HepG2 (cell line): ENCODE data around the gene PSENEN. TPM values are rescaled to one million over a fixed set of nuclear protein-coding genes. Genes with fewer than 3 reads are reported as not detected.
A peak's percentile ranks its signal among the peaks of the same experiment; 100 is the strongest.

Experiments used
- ARNT ChIP-seq: fragments of 450-650 bp; IDR thresholded peaks from 2 replicates; pipeline ENCODE4 v1.6.1; 2017
- ARNTL ChIP-seq: sonication (generic); formaldehyde crosslinking; IDR thresholded peaks from 2 replicates; pipeline ENCODE4 v1.4.0; 2020; ENCODE audit warnings: mild to moderate bottlenecking, missing genetic modification reagents
- ATF7 ChIP-seq, 2 experiments: fragments of 450-650 bp in 1 of 2; sonication (generic) in 1 of 2; formaldehyde crosslinking in 1 of 2; IDR thresholded peaks; 2 replicates each; pipeline versions ENCODE4 v1.4.0 to v1.6.1; 2016 to 2020; ENCODE audit warnings: antibody characterized with exemption in 1 of 2, mild to moderate bottlenecking in 1 of 2, missing genetic modification reagents in 1 of 2
- MED8 ChIP-seq: sonication (generic); formaldehyde crosslinking; IDR thresholded peaks from 2 replicates; pipeline ENCODE4 v1.8.1; 2023; ENCODE audit warnings: mild to moderate bottlenecking, missing genetic modification reagents; ENCODE audit not compliant: insufficient replicate concordance
- NAIF1 ChIP-seq: sonication (generic); formaldehyde crosslinking; IDR thresholded peaks from 2 replicates; pipeline ENCODE4 v1.5.0; 2020; ENCODE audit warnings: mild to moderate bottlenecking, missing genetic modification reagents, borderline replicate concordance
- NFIB ChIP-seq: sonication (generic); formaldehyde crosslinking; IDR thresholded peaks from 2 replicates; pipeline ENCODE4 v1.9.0; 2021; ENCODE audit warnings: missing genetic modification reagents, mild to moderate bottlenecking, borderline replicate concordance
- RAD21 ChIP-seq: fragments of 450-650 bp; formaldehyde crosslinking; IDR thresholded peaks from 2 replicates; pipeline ENCODE4 v1.5.0; 2020; ENCODE audit warnings: mild to moderate bottlenecking
- RCOR2 ChIP-seq: IDR thresholded peaks from 2 replicates; pipeline ENCODE4 v1.6.1; 2016; ENCODE audit warnings: missing biosample characterization, missing genetic modification reagents
- SATB2 ChIP-seq: sonication (generic); formaldehyde crosslinking; IDR thresholded peaks from 2 replicates; pipeline ENCODE4 v1.5.0; 2020; ENCODE audit warnings: missing genetic modification reagents
- ZEB1 ChIP-seq: IDR thresholded peaks from 2 replicates; pipeline ENCODE4 v1.6.1; 2012; ENCODE audit warnings: mild to moderate bottlenecking, low read depth, inconsistent platforms; ENCODE audit not compliant: insufficient replicate concordance
- ZMYM4 ChIP-seq: sonication (generic); formaldehyde crosslinking; IDR thresholded peaks from 2 replicates; pipeline ENCODE4 v1.8.1; 2023; ENCODE audit warnings: mild to moderate bottlenecking, missing genetic modification reagents
- ZNF451 ChIP-seq: sonication (generic); formaldehyde crosslinking; IDR thresholded peaks from 2 replicates; pipeline ENCODE4 v1.5.0; 2020; ENCODE audit warnings: mild to moderate bottlenecking, missing genetic modification reagents
- ZNF768 ChIP-seq: sonication (generic); formaldehyde crosslinking; IDR thresholded peaks from 2 replicates; pipeline ENCODE4 v1.4.0; 2020; ENCODE audit warnings: missing genetic modification reagents
- ZNF777 ChIP-seq: sonication (generic); formaldehyde crosslinking; IDR thresholded peaks from 2 replicates; pipeline ENCODE4 v1.4.0; 2020; ENCODE audit warnings: missing genetic modification reagents
- polyA plus RNA-seq, 8 experiments: library from polyadenylated mRNA; depleted of rRNA in 3 of 8; stranded (reverse) in 7 of 8; unstranded in 1 of 8; fragments of >200 nt; fragmentation: Illumina TruSeq in 4 of 8; extraction: Trizol in 4 of 8; gene quantifications; 2 replicates each; pipeline versions ENCODE4 v1.2.1 to v1.2.3, GENCODE V29; 2011 to 2016; ENCODE audit warnings: low read depth in 4 of 8, missing spikeins in 1 of 8, mixed read lengths in 1 of 8; ENCODE audit not compliant: insufficient read depth in 1 of 8
- total RNA-seq, 5 experiments: library from RNA; depleted of rRNA; stranded (reverse); fragments of >200 nt; fragmentation: Illumina TruSeq; extraction: Trizol; gene quantifications; 2 replicates each; pipeline ENCODE4 v1.2.3, GENCODE V29; 2016; ENCODE audit warnings: low read depth in 1 of 5
- TF ChIP-seq, protein P1 (sequence below): sonication (generic); formaldehyde crosslinking; IDR thresholded peaks from 2 replicates; pipeline ENCODE4 v1.4.0; 2020; ENCODE audit warnings: missing genetic modification reagents, borderline replicate concordance
- TF ChIP-seq, protein P2 (sequence below): IDR thresholded peaks from 2 replicates; pipeline ENCODE4 v1.6.1; 2016; ENCODE audit warnings: control low read depth
- TF ChIP-seq, protein P3 (sequence below): sonication (generic); formaldehyde crosslinking; IDR thresholded peaks from 2 replicates; pipeline ENCODE4 v1.5.0; 2020; ENCODE audit warnings: mild to moderate bottlenecking, missing genetic modification reagents
- TF ChIP-seq, protein P4 (sequence below): sonication (generic); formaldehyde crosslinking; IDR thresholded peaks from 2 replicates; pipeline ENCODE4 v1.4.0; 2020; ENCODE audit warnings: low read depth, missing genetic modification reagents

PSENEN gene
- total and polyA plus RNA-seq, 2 of the 13 experiments (the other 11 are each of a cell fraction or from before 2014, with no cell fraction given), result 16.9 to 34.2 TPM

GRCh38 chr19:35744430-35745327, 772 bp upstream of the PSENEN start (continued):
- TF ChIP-seq ZMYM4 (CRISPR knock-in tag) (no peak; the same call in 1 of the 2 replicates), ZNF768 (CRISPR knock-in tag) (0 out of 2 replicates have a peak, but pooled peaks have one; percentile 36), NFIB (CRISPR knock-in tag) (no peak), ZNF777 (CRISPR knock-in tag) (no peak), ARNT (no peak), RAD21 (peak; percentile 40; the same call in 1 of the 2 replicates), ZEB1 (no peak), ATF7 (IDR thresholded peaks at IDR 0.05) (no peak), ATF7 (CRISPR knock-in tag; IDR thresholded peaks at IDR 0.05) (no peak), SATB2 (no peak), MED8 (CRISPR knock-in tag) (no peak), ARNTL (no peak), RCOR2 (CRISPR knock-in tag) (no peak), NAIF1 (no peak), ZNF451 (CRISPR knock-in tag) (no peak)
- TF ChIP-seq, protein P1, sequence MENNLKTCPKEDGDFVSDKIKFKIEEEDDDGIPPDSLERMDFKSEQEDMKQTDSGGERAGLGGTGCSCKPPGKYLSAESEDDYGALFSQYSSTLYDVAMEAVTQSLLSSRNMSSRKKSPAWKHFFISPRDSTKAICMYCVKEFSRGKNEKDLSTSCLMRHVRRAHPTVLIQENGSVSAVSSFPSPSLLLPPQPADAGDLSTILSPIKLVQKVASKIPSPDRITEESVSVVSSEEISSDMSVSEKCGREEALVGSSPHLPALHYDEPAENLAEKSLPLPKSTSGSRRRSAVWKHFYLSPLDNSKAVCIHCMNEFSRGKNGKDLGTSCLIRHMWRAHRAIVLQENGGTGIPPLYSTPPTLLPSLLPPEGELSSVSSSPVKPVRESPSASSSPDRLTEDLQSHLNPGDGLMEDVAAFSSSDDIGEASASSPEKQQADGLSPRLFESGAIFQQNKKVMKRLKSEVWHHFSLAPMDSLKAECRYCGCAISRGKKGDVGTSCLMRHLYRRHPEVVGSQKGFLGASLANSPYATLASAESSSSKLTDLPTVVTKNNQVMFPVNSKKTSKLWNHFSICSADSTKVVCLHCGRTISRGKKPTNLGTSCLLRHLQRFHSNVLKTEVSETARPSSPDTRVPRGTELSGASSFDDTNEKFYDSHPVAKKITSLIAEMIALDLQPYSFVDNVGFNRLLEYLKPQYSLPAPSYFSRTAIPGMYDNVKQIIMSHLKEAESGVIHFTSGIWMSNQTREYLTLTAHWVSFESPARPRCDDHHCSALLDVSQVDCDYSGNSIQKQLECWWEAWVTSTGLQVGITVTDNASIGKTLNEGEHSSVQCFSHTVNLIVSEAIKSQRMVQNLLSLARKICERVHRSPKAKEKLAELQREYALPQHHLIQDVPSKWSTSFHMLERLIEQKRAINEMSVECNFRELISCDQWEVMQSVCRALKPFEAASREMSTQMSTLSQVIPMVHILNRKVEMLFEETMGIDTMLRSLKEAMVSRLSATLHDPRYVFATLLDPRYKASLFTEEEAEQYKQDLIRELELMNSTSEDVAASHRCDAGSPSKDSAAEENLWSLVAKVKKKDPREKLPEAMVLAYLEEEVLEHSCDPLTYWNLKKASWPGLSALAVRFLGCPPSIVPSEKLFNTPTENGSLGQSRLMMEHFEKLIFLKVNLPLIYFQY, result no peak
- TF ChIP-seq, protein P2, sequence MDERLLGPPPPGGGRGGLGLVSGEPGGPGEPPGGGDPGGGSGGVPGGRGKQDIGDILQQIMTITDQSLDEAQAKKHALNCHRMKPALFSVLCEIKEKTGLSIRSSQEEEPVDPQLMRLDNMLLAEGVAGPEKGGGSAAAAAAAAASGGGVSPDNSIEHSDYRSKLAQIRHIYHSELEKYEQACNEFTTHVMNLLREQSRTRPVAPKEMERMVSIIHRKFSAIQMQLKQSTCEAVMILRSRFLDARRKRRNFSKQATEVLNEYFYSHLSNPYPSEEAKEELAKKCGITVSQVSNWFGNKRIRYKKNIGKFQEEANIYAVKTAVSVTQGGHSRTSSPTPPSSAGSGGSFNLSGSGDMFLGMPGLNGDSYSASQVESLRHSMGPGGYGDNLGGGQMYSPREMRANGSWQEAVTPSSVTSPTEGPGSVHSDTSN (CRISPR knock-in tag), result no peak
- TF ChIP-seq, protein P3, sequence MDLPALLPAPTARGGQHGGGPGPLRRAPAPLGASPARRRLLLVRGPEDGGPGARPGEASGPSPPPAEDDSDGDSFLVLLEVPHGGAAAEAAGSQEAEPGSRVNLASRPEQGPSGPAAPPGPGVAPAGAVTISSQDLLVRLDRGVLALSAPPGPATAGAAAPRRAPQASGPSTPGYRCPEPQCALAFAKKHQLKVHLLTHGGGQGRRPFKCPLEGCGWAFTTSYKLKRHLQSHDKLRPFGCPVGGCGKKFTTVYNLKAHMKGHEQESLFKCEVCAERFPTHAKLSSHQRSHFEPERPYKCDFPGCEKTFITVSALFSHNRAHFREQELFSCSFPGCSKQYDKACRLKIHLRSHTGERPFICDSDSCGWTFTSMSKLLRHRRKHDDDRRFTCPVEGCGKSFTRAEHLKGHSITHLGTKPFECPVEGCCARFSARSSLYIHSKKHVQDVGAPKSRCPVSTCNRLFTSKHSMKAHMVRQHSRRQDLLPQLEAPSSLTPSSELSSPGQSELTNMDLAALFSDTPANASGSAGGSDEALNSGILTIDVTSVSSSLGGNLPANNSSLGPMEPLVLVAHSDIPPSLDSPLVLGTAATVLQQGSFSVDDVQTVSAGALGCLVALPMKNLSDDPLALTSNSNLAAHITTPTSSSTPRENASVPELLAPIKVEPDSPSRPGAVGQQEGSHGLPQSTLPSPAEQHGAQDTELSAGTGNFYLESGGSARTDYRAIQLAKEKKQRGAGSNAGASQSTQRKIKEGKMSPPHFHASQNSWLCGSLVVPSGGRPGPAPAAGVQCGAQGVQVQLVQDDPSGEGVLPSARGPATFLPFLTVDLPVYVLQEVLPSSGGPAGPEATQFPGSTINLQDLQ (CRISPR knock-in tag), result no peak
- TF ChIP-seq, protein P4, sequence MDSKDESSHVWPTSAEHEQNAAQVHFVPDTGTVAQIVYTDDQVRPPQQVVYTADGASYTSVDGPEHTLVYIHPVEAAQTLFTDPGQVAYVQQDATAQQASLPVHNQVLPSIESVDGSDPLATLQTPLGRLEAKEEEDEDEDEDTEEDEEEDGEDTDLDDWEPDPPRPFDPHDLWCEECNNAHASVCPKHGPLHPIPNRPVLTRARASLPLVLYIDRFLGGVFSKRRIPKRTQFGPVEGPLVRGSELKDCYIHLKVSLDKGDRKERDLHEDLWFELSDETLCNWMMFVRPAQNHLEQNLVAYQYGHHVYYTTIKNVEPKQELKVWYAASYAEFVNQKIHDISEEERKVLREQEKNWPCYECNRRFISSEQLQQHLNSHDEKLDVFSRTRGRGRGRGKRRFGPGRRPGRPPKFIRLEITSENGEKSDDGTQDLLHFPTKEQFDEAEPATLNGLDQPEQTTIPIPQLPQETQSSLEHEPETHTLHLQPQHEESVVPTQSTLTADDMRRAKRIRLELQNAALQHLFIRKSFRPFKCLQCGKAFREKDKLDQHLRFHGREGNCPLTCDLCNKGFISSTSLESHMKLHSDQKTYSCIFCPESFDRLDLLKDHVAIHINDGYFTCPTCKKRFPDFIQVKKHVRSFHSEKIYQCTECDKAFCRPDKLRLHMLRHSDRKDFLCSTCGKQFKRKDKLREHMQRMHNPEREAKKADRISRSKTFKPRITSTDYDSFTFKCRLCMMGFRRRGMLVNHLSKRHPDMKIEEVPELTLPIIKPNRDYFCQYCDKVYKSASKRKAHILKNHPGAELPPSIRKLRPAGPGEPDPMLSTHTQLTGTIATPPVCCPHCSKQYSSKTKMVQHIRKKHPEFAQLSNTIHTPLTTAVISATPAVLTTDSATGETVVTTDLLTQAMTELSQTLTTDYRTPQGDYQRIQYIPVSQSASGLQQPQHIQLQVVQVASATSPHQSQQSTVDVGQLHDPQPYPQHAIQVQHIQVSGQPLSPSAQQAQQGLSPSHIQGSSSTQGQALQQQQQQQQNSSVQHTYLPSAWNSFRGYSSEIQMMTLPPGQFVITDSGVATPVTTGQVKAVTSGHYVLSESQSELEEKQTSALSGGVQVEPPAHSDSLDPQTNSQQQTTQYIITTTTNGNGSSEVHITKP, result no peak
